ENCODE measurements around the gene PIGS. TPM values are rescaled to one million over a fixed set of nuclear protein-coding genes. Genes with fewer than 3 reads are reported as not detected.

PIGS gene
- total RNA-seq, 1 donor from 2014 or later = 40.4 TPM

GRCh38 chr17:28519236-28519635, 52.1 kb downstream of the PIGS start:
- ATAC-seq (no peak), DNase-seq (ENCODE audit: low spot score) (no peak)
- intact Hi-C loops (cut with DNase I) = no loop called here

GRCh38 chr17:28518578-28518977, 52.7 kb downstream of the PIGS start:
- DNase-seq (ENCODE audit: low spot score) (no peak), ATAC-seq (no peak)
- intact Hi-C loops (cut with DNase I) = no loop called here

- intact Hi-C loops (cut with DNase I) = no loop called here
- ATAC-seq (no peak), DNase-seq (ENCODE audit: low spot score) (no peak)
Observed at GRCh38 chr17:28518132-28518531, 53.2 kb downstream of the PIGS start.

GRCh38 chr17:28515518-28515917, 55.8 kb downstream of the PIGS start:
- ATAC-seq (no peak), DNase-seq (ENCODE audit: low spot score) (no peak)
- intact Hi-C loops (cut with DNase I) = no loop called here

- intact Hi-C loops (cut with DNase I) = no loop called here
- no peak for ATAC-seq
- no peak for DNase-seq (ENCODE audit: low spot score)
Observed at GRCh38 chr17:28514561-28515002, 56.7 kb downstream of the PIGS start.

- intact Hi-C loops (cut with DNase I) = no loop called here
- ATAC-seq (no peak), DNase-seq (ENCODE audit: low spot score) (no peak)
Observed at GRCh38 chr17:28513476-28513875, 57.8 kb downstream of the PIGS start.

GRCh38 chr17:28511858-28512461, 59.4 kb downstream of the PIGS start:
- ATAC-seq (no peak), DNase-seq (ENCODE audit: low spot score) (no peak)
- intact Hi-C loops (cut with DNase I) = no loop called here

- intact Hi-C loops (cut with DNase I) = loop anchor here (10.0 kb wide), 1 partner anchor 105 kb away; the partner anchor contains the start of gene RSKR
- ATAC-seq (peak; percentile 29), DNase-seq (ENCODE audit: low spot score) (no peak)
Observed at GRCh38 chr17:28509789-28510188, 61.5 kb downstream of the PIGS start.

GRCh38 chr17:28508211-28508724, 63.1 kb downstream of the PIGS start:
- intact Hi-C loops (cut with DNase I) = loop anchor here (10.0 kb wide), 1 partner anchor 107 kb away; the partner anchor contains the start of gene RSKR
- no peak for ATAC-seq
- DNase-seq (ENCODE audit: low spot score) = no peak

- no peak for ATAC-seq
- intact Hi-C loops (cut with DNase I) = loop anchor here (10.0 kb wide), 1 partner anchor 107 kb away; the partner anchor contains the start of gene RSKR
Observed at GRCh38 chr17:28507567-28508203, 63.6 kb downstream of the PIGS start.

GRCh38 chr17:28506763-28507487, 64.4 kb downstream of the PIGS start:
- DNase-seq (ENCODE audit: low spot score) (no peak), ATAC-seq (no peak)
- intact Hi-C loops (cut with DNase I) = loop anchor here (10.0 kb wide), 1 partner anchor 108 kb away; the partner anchor contains the start of gene RSKR

More at GRCh38 chr17:28507567-28508203, 63.6 kb downstream of the PIGS start:
- no peak for DNase-seq (ENCODE audit: low spot score)

GRCh38 chr17:28505986-28506665, 65.2 kb downstream of the PIGS start, which contains the start of gene FOXN1:
Gene FOXN1, plus strand, starts transcription at chr17:28506348. Its CDS starts 17,622 bp downstream, at chr17:28523970.
- DNase-seq (ENCODE audit: low spot score) (no peak), ATAC-seq (no peak)
- intact Hi-C loops (cut with DNase I) = loop anchor here (10.0 kb wide), 1 partner anchor 109 kb away; the partner anchor contains the start of gene RSKR

GRCh38 chr17:28503420-28503819, 67.9 kb downstream of the PIGS start:
- intact Hi-C loops (cut with DNase I) = loop anchor here (10.0 kb wide), 1 partner anchor 111 kb away; the partner anchor contains the start of gene RSKR
- ATAC-seq = no peak
- no peak for DNase-seq (ENCODE audit: low spot score)

Other genes with a start within 250 kb of the PIGS start
- gene IFT20, start 236.1 kb downstream of the PIGS start, total RNA-seq = 36.3 TPM
- 75.0 TPM for gene TNFAIP1, start 235.8 kb downstream of the PIGS start, total RNA-seq
- 30.0 TPM for gene POLDIP2, start 214.0 kb downstream of the PIGS start, total RNA-seq
- gene SEBOX, start 206.3 kb downstream of the PIGS start, total RNA-seq = not detected
- gene VTN, start 201.2 kb downstream of the PIGS start, total RNA-seq = 2.1 TPM
- 12.7 TPM for gene SARM1, start 199.8 kb downstream of the PIGS start, total RNA-seq
- gene SLC46A1, start 165.3 kb downstream of the PIGS start, total RNA-seq = 12.8 TPM
- not detected for gene SLC13A2, start 97.9 kb downstream of the PIGS start, total RNA-seq
- gene FOXN1, start 65.2 kb downstream of the PIGS start, total RNA-seq = not detected
- gene UNC119, start 18.9 kb downstream of the PIGS start, total RNA-seq = 28.3 TPM
- gene ALDOC, start 5.4 kb upstream of the PIGS start, total RNA-seq = 99.7 TPM
- gene SPAG5, start 27.5 kb upstream of the PIGS start, total RNA-seq = 20.9 TPM
- gene RSKR, start 42.7 kb upstream of the PIGS start, total RNA-seq = 14.4 TPM
- gene BLTP2, start 73.6 kb upstream of the PIGS start, total RNA-seq = 115 TPM
- 33.7 TPM for gene SDF2, start 90.4 kb upstream of the PIGS start, total RNA-seq
- 70.7 TPM for gene SUPT6H, start 90.7 kb upstream of the PIGS start, total RNA-seq
- gene PROCA1, start 140.4 kb upstream of the PIGS start, total RNA-seq = 7.6 TPM
- 81.3 TPM for gene RAB34, start 146.3 kb upstream of the PIGS start, total RNA-seq
- 1,089 TPM for gene RPL23A, start 148.5 kb upstream of the PIGS start, total RNA-seq
- 3.1 TPM for gene TLCD1, start 154.7 kb upstream of the PIGS start, total RNA-seq
- 3.4 TPM for gene NEK8, start 157.3 kb upstream of the PIGS start, total RNA-seq
- 39.2 TPM for gene TRAF4, start 172.5 kb upstream of the PIGS start, total RNA-seq